ENCODE data around the gene SASH1.

- TF ChIP-seq CTCF (IDR thresholded peaks at IDR 0.05) = no peak
- no peak for TF ChIP-seq POLR2AphosphoS5 (IDR thresholded peaks at IDR 0.05; ENCODE audit: insufficient read depth in 1 of 2, low read depth in 1 of 2)
- no peak for TF ChIP-seq POLR2A (IDR thresholded peaks at IDR 0.05)
Measured at GRCh38 chr6:148578489-148578814, 235.8 kb downstream of the SASH1 start.
